ENCODE data around the gene YAE1. TPM values are rescaled to one million over a fixed set of nuclear protein-coding genes. Genes with fewer than 3 reads are reported as not detected.
"Not testable (repeated sequence)": the region's sequence is repeated elsewhere in the genome, so short reads cannot be mapped to it uniquely, and the experiment has no call there.

YAE1 gene
- 10 to 100 TPM; 14.2 to 17.2 TPM for total RNA-seq

GRCh38 chr7:39566023-39566921 is at the start of gene YAE1:
YAE1 (plus strand) TSS chr7:39566404; CDS start chr7:39566419, 15 bp downstream.
- CTCF ChIA-PET = interaction anchor here (1.4 kb wide), 1 partner anchor 14 kb away, joined by 7 read pairs; no protein-coding TSS in a partner anchor
- POLR2A ChIA-PET = interaction anchor here (0.7 kb wide), 1 partner anchor 181 kb away, joined by 3 read pairs; no protein-coding TSS in a partner anchor

DNA sequence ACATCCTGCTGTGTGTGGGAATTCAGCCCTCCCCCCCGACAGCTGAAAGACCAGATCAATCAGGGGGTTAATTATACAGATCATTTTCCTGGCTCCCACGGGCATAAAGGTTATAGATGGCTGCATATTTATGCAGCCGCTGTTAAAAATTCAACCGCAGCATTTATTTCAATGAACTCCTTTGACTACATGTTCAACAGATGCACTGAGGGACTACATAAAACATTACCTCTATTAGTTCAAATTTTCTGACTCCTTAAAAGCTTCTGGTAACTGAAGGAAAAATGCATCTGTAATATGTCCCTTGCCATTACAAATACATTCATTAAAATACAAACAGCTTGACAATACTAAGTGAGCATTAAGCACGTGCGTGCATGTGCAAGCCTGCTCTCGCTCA is 49.7 kb upstream of the YAE1 start:
- POLR2A ChIA-PET = no interaction called here
- CTCF ChIA-PET = interaction anchor here (1.5 kb wide), 1 partner anchor 63 kb away, joined by 3 read pairs; no protein-coding TSS in a partner anchor

DNA sequence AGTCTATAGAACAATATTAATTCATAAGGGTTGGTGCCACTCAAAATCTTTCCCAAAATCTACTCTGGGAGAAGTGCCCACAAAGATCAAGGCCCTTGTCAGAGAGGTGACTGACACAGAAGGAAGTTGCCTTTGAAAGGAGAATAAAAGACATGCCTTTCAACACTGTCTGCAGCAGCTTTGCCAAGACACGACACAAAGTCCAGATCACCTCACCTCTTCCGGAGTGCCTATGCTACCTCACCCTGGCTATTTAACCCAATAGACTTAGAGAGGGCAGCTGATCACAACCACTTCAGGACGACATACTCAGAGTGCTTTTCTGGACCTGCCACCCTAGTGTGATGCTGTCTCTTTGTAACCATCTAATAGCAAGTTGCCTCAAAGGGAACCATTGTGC is 49.0 kb upstream of the YAE1 start:
- ChIA-PET CTCF (no interaction called here), POLR2A (no interaction called here)

- POLR2A ChIA-PET = no interaction called here
- CTCF ChIA-PET = no interaction called here
These were observed 40.3 kb upstream of the YAE1 start for GRCh38 chr7:39525926-39526325.

- ChIA-PET CTCF (no interaction called here), POLR2A (no interaction called here)
These were observed 39.5 kb upstream of the YAE1 start for GRCh38 chr7:39526666-39527065.

- ChIA-PET CTCF (no interaction called here), POLR2A (no interaction called here)
These were observed 38.9 kb upstream of the YAE1 start for GRCh38 chr7:39527296-39527695.

DNA sequence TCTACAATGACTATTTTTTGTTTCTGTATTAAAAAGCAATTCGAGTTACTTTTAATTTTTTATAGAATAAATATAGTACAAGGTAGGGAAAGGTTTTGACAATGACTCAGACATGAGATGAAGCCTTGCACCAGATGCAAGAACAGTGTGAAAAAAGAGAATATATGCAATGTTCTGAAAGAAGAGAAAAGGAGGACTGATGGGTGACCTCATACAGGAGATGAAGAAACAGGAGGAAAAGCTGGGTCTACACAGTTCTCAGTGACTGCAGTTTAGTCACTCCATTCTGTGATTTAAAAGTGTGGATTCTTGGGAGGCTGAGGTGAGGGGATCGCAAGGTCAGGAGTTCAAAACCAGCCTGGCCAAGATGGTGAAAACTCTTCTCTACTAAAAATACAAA is 38.3 kb upstream of the YAE1 start:
- ChIA-PET CTCF (no interaction called here), POLR2A (no interaction called here)

DNA sequence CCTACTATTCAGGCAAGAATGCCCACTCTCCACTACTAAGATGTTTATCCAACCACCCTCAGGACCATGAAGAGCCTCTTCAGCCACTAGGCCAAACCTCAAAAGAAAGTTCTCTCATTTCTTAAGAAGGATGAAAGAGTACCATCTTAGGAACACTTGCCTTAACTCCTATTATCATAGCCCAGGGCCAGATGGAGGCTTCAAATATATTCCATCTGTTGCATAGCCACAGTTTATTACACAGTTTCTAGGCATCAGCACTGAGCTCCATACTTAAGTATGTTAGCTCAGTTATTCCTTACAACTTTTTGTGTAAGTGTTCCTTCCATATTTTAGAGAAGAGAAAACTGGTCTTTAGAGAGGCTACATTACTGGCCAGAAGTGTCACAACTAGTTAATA is 37.4 kb upstream of the YAE1 start:
- ChIA-PET POLR2A (no interaction called here), CTCF (no interaction called here)

- POLR2A ChIA-PET = no interaction called here
These were observed 36.6 kb upstream of the YAE1 start for GRCh38 chr7:39529582-39529981.

GRCh38 chr7:39530971-39531370 is 35.2 kb upstream of the YAE1 start:
- ChIA-PET CTCF (no interaction called here), POLR2A (no interaction called here)

More at GRCh38 chr7:39529582-39529981, 36.6 kb upstream of the YAE1 start:
- CTCF ChIA-PET = no interaction called here

GRCh38 chr7:39531818-39532217 is 34.4 kb upstream of the YAE1 start:
- ChIA-PET CTCF (no interaction called here), POLR2A (no interaction called here)

GRCh38 chr7:39532832-39533231 is 33.4 kb upstream of the YAE1 start:
- CTCF ChIA-PET = no interaction called here
- POLR2A ChIA-PET = no interaction called here

- ChIA-PET CTCF (interaction anchor here (0.9 kb wide), 1 partner anchor 14 kb away, joined by 3 read pairs; no protein-coding TSS in a partner anchor), POLR2A (no interaction called here)
These were observed 31.6 kb upstream of the YAE1 start for GRCh38 chr7:39534599-39534998.

GRCh38 chr7:39535064-39535463 is 31.1 kb upstream of the YAE1 start:
- CTCF ChIA-PET = interaction anchor here (0.9 kb wide), 1 partner anchor 15 kb away, joined by 3 read pairs; no protein-coding TSS in a partner anchor
- POLR2A ChIA-PET = no interaction called here

- CTCF ChIA-PET = no interaction called here
- POLR2A ChIA-PET = no interaction called here
These were observed 30.5 kb upstream of the YAE1 start for GRCh38 chr7:39535720-39536119.

DNA sequence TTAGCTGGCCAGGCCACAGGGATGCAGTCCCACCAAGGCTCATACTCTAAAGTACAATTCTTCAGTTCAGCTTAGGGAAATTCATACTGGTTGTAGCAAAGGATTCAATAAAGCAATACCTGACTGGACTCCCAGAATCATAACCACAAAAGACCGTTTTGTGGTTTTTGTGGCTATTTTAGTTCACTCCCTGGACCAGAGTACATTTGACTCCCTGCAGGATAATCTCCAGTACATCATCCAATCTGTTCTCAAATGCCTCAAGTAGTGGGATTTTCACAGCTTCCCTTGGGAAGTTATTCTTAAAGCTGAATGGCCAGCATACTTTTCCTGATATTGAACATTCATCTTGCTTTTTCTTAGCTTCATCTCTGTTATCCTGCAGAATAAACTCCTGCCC is 29.3 kb upstream of the YAE1 start:
- ChIA-PET POLR2A (no interaction called here), CTCF (no interaction called here)

DNA sequence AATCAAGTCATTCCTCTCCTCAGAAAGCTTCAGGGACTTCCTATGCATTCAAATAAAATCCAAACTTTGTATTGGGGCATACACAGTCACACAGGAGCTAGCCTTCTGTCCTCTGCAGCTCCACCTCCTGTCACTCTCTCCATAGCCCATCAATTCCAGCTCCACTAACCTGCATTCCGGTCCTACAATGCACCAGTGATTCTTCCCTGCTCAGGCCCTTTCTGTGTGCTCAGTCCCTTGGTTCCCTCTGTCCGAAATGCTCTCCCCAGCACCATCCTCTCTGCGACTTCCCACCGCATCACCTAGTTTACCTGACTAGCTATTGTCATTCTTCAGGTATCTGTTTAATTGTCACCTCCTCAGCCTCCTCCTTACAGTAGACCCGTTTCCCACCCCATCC is 26.4 kb upstream of the YAE1 start:
- ChIA-PET CTCF (no interaction called here), POLR2A (no interaction called here)

DNA sequence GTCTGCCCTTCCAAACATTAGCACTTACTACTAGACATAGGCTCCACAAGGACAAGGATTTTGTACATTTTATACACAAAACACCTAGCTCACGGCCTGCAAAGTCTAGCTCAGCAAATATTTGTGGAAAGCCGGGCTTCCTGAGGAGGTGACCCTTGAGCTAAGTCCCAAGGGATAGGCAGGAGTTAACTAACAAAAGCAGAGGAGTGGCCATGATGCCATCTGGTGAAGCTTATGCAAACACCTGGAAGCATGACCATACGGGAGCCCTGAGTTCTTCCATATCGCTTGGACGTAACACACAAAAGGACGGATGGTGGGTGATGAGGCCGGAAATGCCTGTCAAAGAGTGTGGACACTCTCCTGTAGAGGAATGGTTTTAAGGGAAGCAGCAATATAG is 25.9 kb upstream of the YAE1 start:
- ChIA-PET CTCF (no interaction called here), POLR2A (no interaction called here)

DNA sequence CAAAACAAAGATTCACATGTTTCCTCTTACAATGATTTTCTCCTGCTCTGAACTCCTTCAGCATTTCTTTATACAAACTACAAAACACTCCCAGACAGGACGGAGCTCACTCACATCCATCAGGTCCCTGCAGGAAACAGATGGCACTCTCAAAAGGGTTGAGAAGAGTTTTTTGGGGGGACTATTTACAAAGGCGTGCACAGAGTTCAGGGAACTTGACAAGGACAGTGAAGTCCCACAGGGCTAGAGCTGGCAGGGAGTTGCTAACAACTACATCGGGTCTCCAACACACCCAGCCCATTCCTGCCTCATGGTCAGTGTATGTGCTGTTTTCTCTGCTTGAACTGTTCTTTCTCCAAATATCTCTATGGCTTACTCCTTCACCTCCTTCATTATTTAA is 24.7 kb upstream of the YAE1 start:
- ChIA-PET CTCF (no interaction called here), POLR2A (no interaction called here)

DNA sequence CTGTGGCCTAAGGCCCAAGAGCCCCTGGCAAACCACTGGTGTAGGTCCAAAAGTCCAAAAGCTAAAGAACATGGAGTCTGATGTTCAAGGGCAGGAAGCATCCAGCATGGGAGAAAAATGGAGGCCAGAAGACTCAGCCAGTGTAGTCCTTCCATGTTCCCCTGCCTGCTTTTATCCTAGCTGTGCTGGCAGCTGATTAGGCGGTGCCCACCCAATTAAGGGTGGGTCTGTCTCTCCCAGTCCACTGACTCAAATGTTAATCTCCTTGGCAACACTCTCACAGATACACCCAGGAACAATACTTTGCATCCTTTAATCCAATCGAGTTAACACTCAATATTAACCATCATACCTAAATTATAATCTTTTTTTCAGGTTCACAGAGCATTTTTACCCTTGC is 21.4 kb upstream of the YAE1 start:
- CTCF ChIA-PET, POLR2A ChIA-PET: not testable (repeated sequence)

- ChIA-PET POLR2A (interaction anchor here (0.6 kb wide), 1 partner anchor 281 kb away, joined by 3 read pairs; no protein-coding TSS in a partner anchor), CTCF (no interaction called here)
These were observed 18.9 kb upstream of the YAE1 start for GRCh38 chr7:39547336-39547735.

DNA sequence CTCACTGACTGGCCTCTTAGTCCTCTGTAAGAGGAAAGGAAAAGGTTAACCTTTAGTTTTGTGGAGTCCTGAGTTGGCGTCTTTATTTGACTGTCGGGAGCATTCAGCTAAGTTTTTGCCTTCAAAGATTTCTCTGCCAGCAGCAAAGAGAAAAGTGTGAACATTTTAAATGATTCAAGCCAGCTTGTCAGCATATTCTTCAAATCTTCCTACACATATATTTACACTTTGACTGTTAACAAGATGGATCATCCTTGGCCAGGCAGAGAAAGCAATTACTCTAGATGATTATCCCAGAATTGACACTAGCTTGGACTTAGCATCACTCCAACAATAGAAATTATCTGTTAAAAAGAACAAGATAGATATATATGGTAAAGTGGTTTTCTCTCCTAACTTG is 15.8 kb upstream of the YAE1 start:
- POLR2A ChIA-PET = no interaction called here
- CTCF ChIA-PET = no interaction called here

Data from activated CD8-positive, alpha-beta memory T cell treated with anti-CD3 and anti-CD28 coated beads for 36 hours (primary cell).